Left lung (tissue), 10 donors: Measurements from ENCODE around the gene BBS4. TPM values are rescaled to one million over a fixed set of nuclear protein-coding genes. Genes with fewer than 3 reads are reported as not detected.
"Not testable (repeated sequence)": the region's sequence is repeated elsewhere in the genome, so short reads cannot be mapped to it uniquely, and the experiment has no call there.

Experiments used
- ATAC-seq: fragments of 200-7000 bp; cut with Tn5 transposase; one replicate; pipeline ENCODE4 v1.9.1; 2020; ENCODE audit warnings: moderate library complexity
- DNase-seq, 4 donors: peaks; one replicate each; pipeline ENCODE4 v3.0.0-alpha.2; 2013 to 2020
- H3K27ac ChIP-seq, 2 donors: fragments of 200-600 bp; sonication (generic) in 1 of 2; one replicate each; pipeline versions ENCODE4 v1.5.0 to v1.8.0; 2020 to 2021
- H3K27me3 ChIP-seq, 2 donors: fragments of 200-600 bp; sonication (generic) in 1 of 2; one replicate each; pipeline versions ENCODE4 v1.5.0 to v1.8.0; 2020 to 2021
- H3K36me3 ChIP-seq, 2 donors: fragments of 200-600 bp; sonication (generic) in 1 of 2; one replicate each; pipeline versions ENCODE4 v1.5.0 to v1.8.0; 2020 to 2021
- H3K4me1 ChIP-seq, 2 donors: fragments of 200-600 bp; one replicate each; pipeline ENCODE4 v1.8.0; 2021
- H3K4me3 ChIP-seq, 2 donors: fragments of 200-600 bp; sonication (generic) in 1 of 2; one replicate each; pipeline versions ENCODE4 v1.5.0 to v1.8.0; 2020 to 2021; ENCODE audit warnings: mild to moderate bottlenecking in 1 of 2
- H3K9me3 ChIP-seq, 2 donors: fragments of 200-600 bp; sonication (generic) in 1 of 2; one replicate each; pipeline versions ENCODE4 v1.5.0 to v1.8.0; 2020 to 2021
- intact Hi-C, 2 donors: fragments of 100-400 bp; cut with DNase I; formaldehyde crosslinking; loops; one replicate each; pipeline versions ENCODE4 v1.11.2 to v1.14.2; 2022
- polyA plus RNA-seq, 6 donors: library from polyadenylated mRNA; unstranded; fragments of 120-200 nt; gene quantifications; one replicate each; pipeline ENCODE4 v1.2.1, GENCODE V29; 2013; ENCODE audit not compliant: insufficient read length in 6 of 6
- total RNA-seq, 2 donors: library from RNA; stranded (reverse); fragmentation: NEBNext Ultra II Directional; extraction: Animal tissue kit (Norgen Biotek cat#: 25700); gene quantifications; one replicate each; pipeline ENCODE4 v1.2.1, GENCODE V29; 2021
- TF ChIP-seq, protein P1 (sequence below), 2 donors: fragments of 200-600 bp; sonication (generic) in 1 of 2; IDR thresholded peaks; one replicate each; pipeline versions ENCODE4 v1.5.0 to v1.8.0; 2021; ENCODE audit warnings: antibody characterized with exemption in 2 of 2
- donor health status: DM: no; HTN: yes; CAD: no.
- donor health status: DM: no; HTN: no; CAD: no.

Gene BBS4
- total and polyA plus RNA-seq, 8 donors, result 16.7 to 63.4 (median 47.4) TPM

- DNase-seq (no peak), ATAC-seq (no peak)
- Histone ChIP-seq H3K36me3 (no peaks in the 10 kb centered on the region), H3K9me3 (no peaks in the 10 kb centered on the region), H3K27me3 (no peaks in the 10 kb centered on the region), H3K4me3 (no peak overlapping the region), H3K4me1 (no peaks in the 10 kb centered on the region), H3K27ac (no peak overlapping the region)
- intact Hi-C loops, result no loop called here
- TF ChIP-seq, protein P1, sequence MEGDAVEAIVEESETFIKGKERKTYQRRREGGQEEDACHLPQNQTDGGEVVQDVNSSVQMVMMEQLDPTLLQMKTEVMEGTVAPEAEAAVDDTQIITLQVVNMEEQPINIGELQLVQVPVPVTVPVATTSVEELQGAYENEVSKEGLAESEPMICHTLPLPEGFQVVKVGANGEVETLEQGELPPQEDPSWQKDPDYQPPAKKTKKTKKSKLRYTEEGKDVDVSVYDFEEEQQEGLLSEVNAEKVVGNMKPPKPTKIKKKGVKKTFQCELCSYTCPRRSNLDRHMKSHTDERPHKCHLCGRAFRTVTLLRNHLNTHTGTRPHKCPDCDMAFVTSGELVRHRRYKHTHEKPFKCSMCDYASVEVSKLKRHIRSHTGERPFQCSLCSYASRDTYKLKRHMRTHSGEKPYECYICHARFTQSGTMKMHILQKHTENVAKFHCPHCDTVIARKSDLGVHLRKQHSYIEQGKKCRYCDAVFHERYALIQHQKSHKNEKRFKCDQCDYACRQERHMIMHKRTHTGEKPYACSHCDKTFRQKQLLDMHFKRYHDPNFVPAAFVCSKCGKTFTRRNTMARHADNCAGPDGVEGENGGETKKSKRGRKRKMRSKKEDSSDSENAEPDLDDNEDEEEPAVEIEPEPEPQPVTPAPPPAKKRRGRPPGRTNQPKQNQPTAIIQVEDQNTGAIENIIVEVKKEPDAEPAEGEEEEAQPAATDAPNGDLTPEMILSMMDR (IDR thresholded peaks at IDR 0.05), result no peak
These were observed 39.4 kb downstream of the BBS4 start for GRCh38 chr15:72725446-72725845.

- ATAC-seq, intact Hi-C loops, DNase-seq: not testable (repeated sequence)
These were observed 39.8 kb downstream of the BBS4 start for GRCh38 chr15:72725851-72726250.

GRCh38 chr15:72727154-72727553 lies 41.1 kb downstream of the BBS4 start:
- no peaks in the 10 kb centered on the region for H3K27me3 ChIP-seq
- no peak overlapping the region for H3K4me3 ChIP-seq
- DNase-seq (no peak), ATAC-seq (no peak)
- no peaks in the 10 kb centered on the region for H3K9me3 ChIP-seq
- TF ChIP-seq, protein P1 (IDR thresholded peaks at IDR 0.05), result no peak
- peaks cover 0 to 12% of the 10 kb centered on the region in 2 donors for H3K36me3 ChIP-seq
- no peaks in the 10 kb centered on the region for H3K4me1 ChIP-seq
- no peak overlapping the region for H3K27ac ChIP-seq
- intact Hi-C loops, result no loop called here

More at GRCh38 chr15:72725851-72726250, 39.8 kb downstream of the BBS4 start:
- H3K36me3 ChIP-seq, H3K27me3 ChIP-seq, H3K9me3 ChIP-seq, H3K4me1 ChIP-seq, H3K27ac ChIP-seq, H3K4me3 ChIP-seq: not testable (repeated sequence)

DNA sequence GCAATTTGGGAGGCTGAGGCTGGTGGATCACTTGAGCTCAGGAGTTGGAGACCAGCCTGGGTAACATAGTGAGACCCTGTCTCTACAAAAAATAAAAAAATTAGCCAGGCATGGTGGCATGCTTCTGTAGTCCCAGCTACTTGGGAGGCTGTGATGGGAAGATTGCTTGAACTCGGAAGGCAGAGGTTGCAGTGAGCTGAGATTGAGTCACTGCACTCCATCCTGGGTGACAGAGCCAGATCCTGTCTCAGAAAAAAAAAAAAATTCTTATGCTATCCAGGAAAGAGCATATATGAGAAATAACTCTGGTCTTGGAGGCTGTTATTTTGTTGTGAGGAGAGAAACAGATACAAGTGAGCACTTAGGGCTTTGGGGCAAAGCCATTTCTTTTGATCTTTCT lies 42.2 kb downstream of the BBS4 start:
- intact Hi-C loops, result not testable (repeated sequence)
- peaks cover 0 to 16% of the 10 kb centered on the region in 2 donors for H3K36me3 ChIP-seq

DNA sequence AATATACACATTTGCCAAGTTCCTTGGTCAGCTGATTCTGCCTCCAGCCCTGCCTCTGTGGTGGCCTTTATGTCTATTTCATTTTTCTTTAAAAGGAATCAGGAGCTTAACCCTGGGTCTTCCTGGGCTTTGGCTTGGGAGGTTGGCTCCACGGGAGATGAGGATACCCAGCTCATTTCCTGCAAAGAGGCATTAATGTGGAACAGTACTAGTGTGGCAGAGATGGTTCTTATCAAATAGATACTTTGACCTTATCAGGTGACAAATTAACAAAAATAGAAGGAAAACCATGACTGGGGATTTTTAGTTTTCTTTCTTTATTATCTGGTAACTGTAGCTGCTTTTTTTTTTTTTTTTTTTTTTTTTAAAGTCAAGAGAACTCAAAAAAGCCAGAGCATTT lies 42.8 kb downstream of the BBS4 start:
- H3K27me3 ChIP-seq, result no peaks in the 10 kb centered on the region
- ATAC-seq (no peak), DNase-seq (no peak)
- H3K36me3 ChIP-seq, result peaks cover 0 to 16% of the 10 kb centered on the region in 2 donors
- H3K4me3 ChIP-seq, result no peak overlapping the region
- TF ChIP-seq, protein P1 (IDR thresholded peaks at IDR 0.05), result no peak
- H3K4me1 ChIP-seq, result no peaks in the 10 kb centered on the region
- no peak overlapping the region for H3K27ac ChIP-seq
- intact Hi-C loops, result no loop called here
- H3K9me3 ChIP-seq, result no peaks in the 10 kb centered on the region

More for the DNA sequence above, 42.2 kb downstream of the BBS4 start:
- not testable (repeated sequence) for DNase-seq, H3K4me3 ChIP-seq, H3K27ac ChIP-seq, H3K4me1 ChIP-seq, ATAC-seq, H3K9me3 ChIP-seq, H3K27me3 ChIP-seq

DNA sequence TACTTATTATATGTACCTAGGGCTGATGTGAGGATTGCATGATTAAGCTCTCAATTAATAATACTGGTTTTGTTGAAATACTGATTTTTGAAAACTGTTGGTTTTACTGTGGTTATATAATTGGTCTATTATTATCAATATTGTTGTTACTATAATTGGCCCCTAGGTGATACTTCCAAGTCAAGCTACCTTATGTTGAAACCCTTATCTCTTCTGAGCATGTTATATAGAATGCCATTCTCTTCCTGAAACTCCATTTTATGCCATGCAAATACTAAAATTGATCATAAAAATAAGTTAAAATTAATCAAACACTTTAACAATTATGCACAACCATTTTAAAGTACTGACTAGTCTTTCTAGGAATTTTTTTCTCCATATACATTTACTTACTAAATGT lies 46.1 kb downstream of the BBS4 start:
- TF ChIP-seq, protein P1 (IDR thresholded peaks at IDR 0.05), result no peak
- H3K36me3 ChIP-seq, result peaks cover 0 to 42% of the 10 kb centered on the region in 2 donors

More for the DNA sequence above, 46.1 kb downstream of the BBS4 start:
- intact Hi-C loops, result no loop called here
- H3K4me3 ChIP-seq, result no peak overlapping the region
- H3K4me1 ChIP-seq, result no peaks in the 10 kb centered on the region
- DNase-seq, result no peak
- no peaks in the 10 kb centered on the region for H3K9me3 ChIP-seq
- H3K27ac ChIP-seq, result no peak overlapping the region
- no peaks in the 10 kb centered on the region for H3K27me3 ChIP-seq
- no peak for ATAC-seq
